Right lobe of liver (tissue), 4 donors: ENCODE data around the gene DPF1.

Experiments used
- CTCF ChIP-seq, 4 donors: fragments of 200-600 bp in 3 of 4; fragments of 450-650 bp in 1 of 4; IDR thresholded peaks; one replicate each; pipeline versions ENCODE4 v1.5.1 to v1.8.0; 2016 to 2022; ENCODE audit warnings: antibody characterized with exemption in 4 of 4, mild to moderate bottlenecking in 2 of 4
- POLR2A ChIP-seq: fragments of 450-650 bp; IDR thresholded peaks from one replicate; pipeline ENCODE4 v1.6.1; 2017; ENCODE audit warnings: antibody characterized with exemption, mild to moderate bottlenecking
- donor health status: DM: no; HTN: no; CAD: no.
- donor health status: DM: no; HTN: no; CAD: no.
- donor health status: DM: no; HTN: yes; CAD: no.

GRCh38 chr19:38209671-38210457 is 14.2 kb downstream of the DPF1 start:
- no peak for TF ChIP-seq CTCF (IDR thresholded peaks at IDR 0.05)
- TF ChIP-seq POLR2A = no peak
